ENCODE results near the gene CHCHD3. TPM values are rescaled to one million over a fixed set of nuclear protein-coding genes. Genes with fewer than 3 reads are reported as not detected.

CHCHD3 gene
- total RNA-seq, 4 donors from 2014 or later, result 33.9 to 37.2 (median 35.8) TPM

GRCh38 chr7:132991615-132992587 is 90.0 kb downstream of the CHCHD3 start:
- no peak for DNase-seq (ENCODE audit: low spot score in 2 of 2)
- no peak overlapping the region for H3K27ac ChIP-seq
- no peaks in the 10 kb centered on the region for H3K36me3 ChIP-seq
- H3K27me3 ChIP-seq, result no peaks in the 10 kb centered on the region
- no peaks in the 10 kb centered on the region for H3K9me3 ChIP-seq
- H3K4me3 ChIP-seq, result no peak overlapping the region
- WGBS, result 91% methylated on average over 9 of the region's 9 CpGs
- TF ChIP-seq EP300 (IDR thresholded peaks at IDR 0.05) (no peak), POLR2A (IDR thresholded peaks at IDR 0.05) (no peak), CTCF (IDR thresholded peaks at IDR 0.05) (no peak), POLR2AphosphoS5 (IDR thresholded peaks at IDR 0.05) (no peak)
- no peaks in the 10 kb centered on the region for H3K4me1 ChIP-seq

DNA sequence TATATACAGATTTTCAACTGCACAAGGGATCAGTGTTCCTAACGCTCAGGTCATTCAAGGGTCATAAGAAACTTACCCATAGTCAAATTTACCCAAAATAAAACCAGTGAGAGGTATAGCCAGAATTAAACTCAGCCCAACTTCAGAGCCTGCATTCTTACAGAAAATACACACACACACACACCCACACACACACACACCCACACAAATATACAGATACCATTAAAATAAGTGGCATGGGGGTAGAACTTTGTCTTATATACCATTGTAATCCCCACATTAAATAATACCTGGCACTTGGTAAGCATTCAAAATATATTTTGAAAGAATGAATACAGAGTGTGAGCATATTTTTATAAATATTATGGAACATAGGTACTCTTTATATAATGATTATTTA is 93.8 kb downstream of the CHCHD3 start:
- H3K27ac ChIP-seq, result no peak overlapping the region
- H3K4me3 ChIP-seq, result no peak overlapping the region
- no peaks in the 10 kb centered on the region for H3K9me3 ChIP-seq
- 89% methylated on average over 1 of the region's 1 CpG for WGBS
- H3K4me1 ChIP-seq, result no peaks in the 10 kb centered on the region
- TF ChIP-seq POLR2A (IDR thresholded peaks at IDR 0.05) (no peak), POLR2AphosphoS5 (IDR thresholded peaks at IDR 0.05) (no peak), CTCF (IDR thresholded peaks at IDR 0.05) (no peak), EP300 (IDR thresholded peaks at IDR 0.05) (no peak)
- no peaks in the 10 kb centered on the region for H3K27me3 ChIP-seq
- no peak for DNase-seq (ENCODE audit: low spot score in 2 of 2)
- no peaks in the 10 kb centered on the region for H3K36me3 ChIP-seq

DNA sequence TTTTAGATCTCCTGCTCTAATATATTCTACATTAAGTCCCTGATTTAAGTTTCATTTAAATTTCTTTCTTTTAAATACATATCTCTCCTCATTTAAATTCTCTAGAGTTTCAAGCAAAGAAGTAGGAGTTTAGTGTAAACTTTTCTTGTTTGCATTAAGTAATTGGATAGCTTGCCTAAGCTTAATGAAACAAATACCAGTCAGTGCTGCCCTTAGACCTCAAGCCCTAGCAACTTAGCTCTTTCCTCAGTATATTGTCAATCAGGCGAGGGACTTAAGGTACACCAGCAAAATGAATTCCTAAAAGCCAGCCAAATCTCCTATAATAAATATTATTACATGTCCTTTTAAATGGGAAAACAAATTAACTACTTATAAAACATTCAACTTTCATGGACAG is 101.5 kb downstream of the CHCHD3 start:
- no peak for TF ChIP-seq POLR2AphosphoS5 (IDR thresholded peaks at IDR 0.05)
- no peak for TF ChIP-seq EP300 (IDR thresholded peaks at IDR 0.05)
- no peak for TF ChIP-seq CTCF (IDR thresholded peaks at IDR 0.05)
- TF ChIP-seq POLR2A (IDR thresholded peaks at IDR 0.05), result no peak
- no peaks in the 10 kb centered on the region for H3K27me3 ChIP-seq
- H3K36me3 ChIP-seq, result no peaks in the 10 kb centered on the region
- H3K9me3 ChIP-seq, result no peaks in the 10 kb centered on the region
- H3K4me1 ChIP-seq, result no peaks in the 10 kb centered on the region
- no peak overlapping the region for H3K27ac ChIP-seq
- DNase-seq (ENCODE audit: low spot score in 2 of 2), result no peak
- 98% methylated on average over 1 of the region's 1 CpG for WGBS
- H3K4me3 ChIP-seq, result no peak overlapping the region

GRCh38 chr7:132979524-132979923 is 102.4 kb downstream of the CHCHD3 start:
- peaks cover 1% of the 10 kb centered on the region for H3K36me3 ChIP-seq
- no peaks in the 10 kb centered on the region for H3K9me3 ChIP-seq
- H3K27ac ChIP-seq, result no peak overlapping the region
- no peaks in the 10 kb centered on the region for H3K27me3 ChIP-seq
- H3K4me1 ChIP-seq, result no peaks in the 10 kb centered on the region
- TF ChIP-seq POLR2A (IDR thresholded peaks at IDR 0.05) (no peak), CTCF (IDR thresholded peaks at IDR 0.05) (no peak), EP300 (IDR thresholded peaks at IDR 0.05) (no peak), POLR2AphosphoS5 (IDR thresholded peaks at IDR 0.05) (no peak)
- no peak for DNase-seq (ENCODE audit: low spot score in 2 of 2)
- H3K4me3 ChIP-seq, result no peak overlapping the region

GRCh38 chr7:132977234-132977633 is 104.7 kb downstream of the CHCHD3 start:
- no peak overlapping the region for H3K27ac ChIP-seq
- H3K4me1 ChIP-seq, result peaks cover 2% of the 10 kb centered on the region
- no peak for DNase-seq (ENCODE audit: low spot score in 2 of 2)
- no peaks in the 10 kb centered on the region for H3K27me3 ChIP-seq
- 91% methylated on average over 1 of the region's 1 CpG for WGBS
- TF ChIP-seq POLR2AphosphoS5 (IDR thresholded peaks at IDR 0.05), result no peak
- TF ChIP-seq EP300 (IDR thresholded peaks at IDR 0.05), result no peak
- TF ChIP-seq CTCF (IDR thresholded peaks at IDR 0.05), result no peak
- TF ChIP-seq POLR2A (IDR thresholded peaks at IDR 0.05), result no peak
- H3K36me3 ChIP-seq, result peaks cover 16% of the 10 kb centered on the region
- H3K9me3 ChIP-seq, result no peaks in the 10 kb centered on the region
- no peak overlapping the region for H3K4me3 ChIP-seq
